WTC11 (cell line): Measurements from ENCODE around the gene FKBP1C. TPM values are rescaled to one million over a fixed set of nuclear protein-coding genes. Genes with fewer than 3 reads are reported as not detected.

ENCODE experiments used
- ATAC-seq: fragments of 200-7000 bp; cut with Tn5 transposase; 2 replicates; pipeline ENCODE4 v1.10.0; 2021; ENCODE audit warnings: mild to moderate bottlenecking, moderate library complexity
- CTCF ChIA-PET: fragments of 300-600 bp; sonication (Branson Sonifier 250); formaldehyde crosslinking; loops from one replicate; lab custom pipeline; 2021; ENCODE audit warnings: antibody characterized with exemption; lab: Charles Lee
- POLR2A ChIA-PET: fragments of 350-600 bp; sonication (Branson Sonifier 250); formaldehyde crosslinking; loops from one replicate; lab custom pipeline; 2021; ENCODE audit warnings: antibody characterized with exemption; lab: Charles Lee
- DNase-seq: peaks from one replicate; pipeline ENCODE4 v3.0.0; 2021; ENCODE audit warnings: low spot score
- H3K27ac Mint-ChIP-seq: 2 replicates; pipeline ENCODE4 v1.8.0; 2021; ENCODE audit warnings: mixed read lengths
- H3K27me3 Mint-ChIP-seq: 2 replicates; pipeline ENCODE4 v1.8.0; 2021; ENCODE audit warnings: low read depth, mild to moderate bottlenecking, moderate library complexity, mixed read lengths
- H3K36me3 Mint-ChIP-seq: 2 replicates; pipeline ENCODE4 v1.8.0; 2021; ENCODE audit warnings: mixed read lengths
- H3K4me1 Mint-ChIP-seq: 2 replicates; pipeline ENCODE4 v1.8.0; 2022; ENCODE audit warnings: mixed read lengths
- H3K4me3 Mint-ChIP-seq: 2 replicates; pipeline ENCODE4 v1.8.0; 2021; ENCODE audit warnings: mild to moderate bottlenecking, moderate library complexity, mixed read lengths
- H3K9me3 Mint-ChIP-seq: 2 replicates; pipeline ENCODE4 v1.8.0; 2021; ENCODE audit warnings: mixed read lengths
- CREB1 ChIP-seq: sonication (generic); formaldehyde crosslinking; IDR thresholded peaks from 2 replicates; pipeline ENCODE4 v1.8.0; 2023; ENCODE audit warnings: mild to moderate bottlenecking, missing genetic modification reagents
- CREM ChIP-seq: sonication (generic); formaldehyde crosslinking; IDR thresholded peaks from 2 replicates; pipeline ENCODE4 v1.8.1; 2022; ENCODE audit warnings: mild to moderate bottlenecking, missing genetic modification reagents, moderate library complexity
- ELF4 ChIP-seq: sonication (generic); formaldehyde crosslinking; IDR thresholded peaks from 2 replicates; pipeline ENCODE4 v1.8.1; 2022; ENCODE audit warnings: low read depth, mild to moderate bottlenecking, moderate library complexity, missing genetic modification reagents
- ESRRA ChIP-seq: sonication (generic); formaldehyde crosslinking; IDR thresholded peaks from 2 replicates; pipeline ENCODE4 v1.8.1; 2022; ENCODE audit warnings: mild to moderate bottlenecking, missing genetic modification reagents, borderline replicate concordance
- JUN ChIP-seq: sonication (generic); formaldehyde crosslinking; IDR thresholded peaks from 2 replicates; pipeline ENCODE4 v1.8.0; 2023; ENCODE audit warnings: mild to moderate bottlenecking, missing genetic modification reagents
- MXD4 ChIP-seq: fragments of 250-450 bp; sonication (Bioruptor Pico); IDR thresholded peaks from 2 replicates; pipeline ENCODE4 v1.8.0; 2021; ENCODE audit warnings: mild to moderate bottlenecking, moderate library complexity, borderline replicate concordance
- MYBL2 ChIP-seq: sonication (generic); formaldehyde crosslinking; IDR thresholded peaks from 2 replicates; pipeline ENCODE4 v1.8.1; 2023; ENCODE audit warnings: mild to moderate bottlenecking, moderate library complexity, missing genetic modification reagents
- NR3C1 ChIP-seq: sonication (generic); formaldehyde crosslinking; conservative IDR thresholded peaks from 2 replicates; pipeline ENCODE4 v1.8.1; 2023; ENCODE audit warnings: low read depth, mild to moderate bottlenecking, missing genetic modification reagents
- RORB ChIP-seq: fragments of 250-450 bp; sonication (Bioruptor Pico); IDR thresholded peaks from 2 replicates; pipeline ENCODE4 v1.9.0; 2021; ENCODE audit warnings: mild to moderate bottlenecking
- SMAD3 ChIP-seq: sonication (generic); formaldehyde crosslinking; IDR thresholded peaks from 2 replicates; pipeline ENCODE4 v1.8.0; 2022; ENCODE audit warnings: missing genetic modification reagents, mild to moderate bottlenecking, borderline replicate concordance
- SOX15 ChIP-seq: fragments of 250-450 bp; sonication (Bioruptor Pico); IDR thresholded peaks from 2 replicates; pipeline ENCODE4 v1.9.0; 2021; ENCODE audit warnings: mild to moderate bottlenecking
- TEAD1 ChIP-seq: sonication (generic); formaldehyde crosslinking; IDR thresholded peaks from 2 replicates; pipeline ENCODE4 v1.8.0; 2022; ENCODE audit warnings: mild to moderate bottlenecking, missing genetic modification reagents
- ZNF219 ChIP-seq: sonication (generic); formaldehyde crosslinking; IDR thresholded peaks from 2 replicates; pipeline ENCODE4 v1.8.0; 2023; ENCODE audit warnings: missing genetic modification reagents, mild to moderate bottlenecking, borderline replicate concordance
- ZNF416 ChIP-seq: fragments of 250-450 bp; sonication (Bioruptor Pico); IDR thresholded peaks from 2 replicates; pipeline ENCODE4 v1.9.0; 2021; ENCODE audit warnings: mild to moderate bottlenecking, inconsistent platforms
- total RNA-seq: library from RNA; stranded (reverse); gene quantifications from 3 replicates; pipeline ENCODE4 v1.2.3, GENCODE V29; 2021
- TF ChIP-seq, protein P1 (sequence below): sonication (generic); formaldehyde crosslinking; IDR thresholded peaks from 2 replicates; pipeline ENCODE4 v1.8.1; 2023; ENCODE audit warnings: mild to moderate bottlenecking, missing genetic modification reagents, moderate library complexity
- TF ChIP-seq, protein P2 (sequence below): sonication (generic); formaldehyde crosslinking; IDR thresholded peaks from 2 replicates; pipeline ENCODE4 v1.8.1; 2022; ENCODE audit warnings: low read depth, mild to moderate bottlenecking, moderate library complexity, missing genetic modification reagents, borderline replicate concordance
- TF ChIP-seq, protein P3 (sequence below): fragments of 250-450 bp; sonication (Bioruptor Pico); IDR thresholded peaks from 2 replicates; pipeline ENCODE4 v1.9.0; 2021; ENCODE audit warnings: moderate library complexity, mild to moderate bottlenecking, inconsistent platforms, borderline replicate concordance
- TF ChIP-seq, protein P4 (sequence below): sonication (generic); formaldehyde crosslinking; IDR thresholded peaks from 2 replicates; pipeline ENCODE4 v1.8.0; 2022; ENCODE audit warnings: mild to moderate bottlenecking, missing genetic modification reagents
- TF ChIP-seq, protein P5 (sequence below): fragments of 250-450 bp; sonication (Bioruptor Pico); IDR thresholded peaks from 2 replicates; pipeline ENCODE4 v1.9.0; 2021; ENCODE audit warnings: mild to moderate bottlenecking
- TF ChIP-seq, protein P6 (sequence below): sonication (generic); formaldehyde crosslinking; IDR thresholded peaks from 2 replicates; pipeline ENCODE4 v1.8.0; 2023; ENCODE audit warnings: missing genetic modification reagents, mild to moderate bottlenecking, borderline replicate concordance
- TF ChIP-seq, protein P7 (sequence below): sonication (generic); formaldehyde crosslinking; IDR thresholded peaks from 2 replicates; pipeline ENCODE4 v1.8.0; 2022; ENCODE audit warnings: mild to moderate bottlenecking, missing genetic modification reagents
- TF ChIP-seq, protein P8 (sequence below): fragments of 250-450 bp; sonication (Bioruptor Pico); IDR thresholded peaks from 2 replicates; pipeline ENCODE4 v2.1.2; 2022; ENCODE audit warnings: mild to moderate bottlenecking, moderate library complexity

The FKBP1C gene
- total RNA-seq, 1 experiment from 2014 or later = not detected

DNA sequence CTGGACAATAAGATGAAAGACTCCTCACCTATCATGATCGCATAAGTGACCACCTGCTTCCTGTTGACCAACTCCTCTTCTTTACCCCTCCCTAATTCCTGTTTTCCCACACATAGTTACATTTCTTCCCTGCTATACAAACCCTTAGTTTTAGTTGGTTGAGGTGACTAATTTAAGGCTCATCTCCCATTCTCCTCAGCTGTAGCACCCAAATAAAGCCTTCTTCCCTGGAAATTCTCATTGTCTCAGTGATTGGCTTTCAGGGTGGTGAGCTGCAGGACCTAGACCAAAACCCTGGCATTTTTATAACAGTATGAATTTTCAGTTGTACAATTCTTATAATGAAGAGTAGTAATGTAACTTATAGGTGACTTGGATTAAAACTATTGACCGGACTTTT lies 2.1 kb downstream of the FKBP1C start:
- Mint-ChIP-seq H3K27me3 (peaks cover 4% of the 10 kb centered on the region; the same call in 1 of the 2 replicates), H3K4me3 (no peak overlapping the region), H3K27ac (no peak overlapping the region), H3K9me3 (peaks cover 41% of the 10 kb centered on the region), H3K4me1 (no peaks in the 10 kb centered on the region), H3K36me3 (peaks cover 24% of the 10 kb centered on the region)
- POLR2A ChIA-PET = no interaction called here
- TF ChIP-seq MXD4 (CRISPR knock-in tag) (no peak), RORB (CRISPR knock-in tag) (no peak), NR3C1 (CRISPR knock-in tag) (no peak), SOX15 (CRISPR knock-in tag) (no peak), MYBL2 (no peak)
- TF ChIP-seq, protein P1, sequence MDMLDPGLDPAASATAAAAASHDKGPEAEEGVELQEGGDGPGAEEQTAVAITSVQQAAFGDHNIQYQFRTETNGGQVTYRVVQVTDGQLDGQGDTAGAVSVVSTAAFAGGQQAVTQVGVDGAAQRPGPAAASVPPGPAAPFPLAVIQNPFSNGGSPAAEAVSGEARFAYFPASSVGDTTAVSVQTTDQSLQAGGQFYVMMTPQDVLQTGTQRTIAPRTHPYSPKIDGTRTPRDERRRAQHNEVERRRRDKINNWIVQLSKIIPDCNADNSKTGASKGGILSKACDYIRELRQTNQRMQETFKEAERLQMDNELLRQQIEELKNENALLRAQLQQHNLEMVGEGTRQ (CRISPR knock-in tag) = no peak
- ATAC-seq (no peak), DNase-seq (no peak)
- CTCF ChIA-PET = no interaction called here

DNA sequence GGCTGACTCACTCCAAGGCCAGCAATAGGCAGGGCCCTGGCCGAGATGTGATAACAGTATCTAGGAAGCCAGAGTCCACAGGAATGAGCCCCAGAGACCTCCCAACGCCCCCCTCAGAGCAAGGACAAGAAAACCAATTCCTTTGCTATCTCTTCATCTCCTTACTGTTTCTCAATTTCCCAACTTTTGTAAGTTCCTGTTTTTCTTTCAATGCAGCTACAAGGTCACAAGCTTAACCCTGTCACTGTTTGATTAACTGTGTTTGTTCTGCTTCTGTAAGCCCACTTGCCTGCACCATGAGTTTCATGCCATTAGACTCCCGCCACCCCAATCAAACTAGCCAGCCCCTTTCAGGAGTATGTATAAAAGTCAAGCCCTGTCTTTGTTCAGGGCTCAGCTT lies 3.5 kb downstream of the FKBP1C start:
- ChIA-PET POLR2A (no interaction called here), CTCF (no interaction called here)
- ATAC-seq (no peak), DNase-seq (no peak)
- peaks cover 37% of the 10 kb centered on the region for H3K9me3 Mint-ChIP-seq
- peaks cover 4% of the 10 kb centered on the region; the same call in 1 of the 2 replicates for H3K27me3 Mint-ChIP-seq
- H3K4me3 Mint-ChIP-seq = no peak overlapping the region
- H3K4me1 Mint-ChIP-seq = no peaks in the 10 kb centered on the region
- TF ChIP-seq, protein P2, sequence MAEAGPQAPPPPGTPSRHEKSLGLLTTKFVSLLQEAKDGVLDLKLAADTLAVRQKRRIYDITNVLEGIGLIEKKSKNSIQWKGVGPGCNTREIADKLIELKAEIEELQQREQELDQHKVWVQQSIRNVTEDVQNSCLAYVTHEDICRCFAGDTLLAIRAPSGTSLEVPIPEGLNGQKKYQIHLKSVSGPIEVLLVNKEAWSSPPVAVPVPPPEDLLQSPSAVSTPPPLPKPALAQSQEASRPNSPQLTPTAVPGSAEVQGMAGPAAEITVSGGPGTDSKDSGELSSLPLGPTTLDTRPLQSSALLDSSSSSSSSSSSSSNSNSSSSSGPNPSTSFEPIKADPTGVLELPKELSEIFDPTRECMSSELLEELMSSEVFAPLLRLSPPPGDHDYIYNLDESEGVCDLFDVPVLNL = no peak
- TF ChIP-seq, protein P3, sequence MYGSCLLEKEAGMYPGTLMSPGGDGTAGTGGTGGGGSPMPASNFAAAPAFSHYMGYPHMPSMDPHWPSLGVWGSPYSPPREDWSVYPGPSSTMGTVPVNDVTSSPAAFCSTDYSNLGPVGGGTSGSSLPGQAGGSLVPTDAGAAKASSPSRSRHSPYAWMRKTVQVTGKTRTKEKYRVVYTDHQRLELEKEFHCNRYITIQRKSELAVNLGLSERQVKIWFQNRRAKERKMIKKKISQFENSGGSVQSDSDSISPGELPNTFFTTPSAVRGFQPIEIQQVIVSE (CRISPR knock-in tag) = no peak
- TF ChIP-seq, protein P1 (CRISPR knock-in tag) = no peak
- TF ChIP-seq, protein P4, sequence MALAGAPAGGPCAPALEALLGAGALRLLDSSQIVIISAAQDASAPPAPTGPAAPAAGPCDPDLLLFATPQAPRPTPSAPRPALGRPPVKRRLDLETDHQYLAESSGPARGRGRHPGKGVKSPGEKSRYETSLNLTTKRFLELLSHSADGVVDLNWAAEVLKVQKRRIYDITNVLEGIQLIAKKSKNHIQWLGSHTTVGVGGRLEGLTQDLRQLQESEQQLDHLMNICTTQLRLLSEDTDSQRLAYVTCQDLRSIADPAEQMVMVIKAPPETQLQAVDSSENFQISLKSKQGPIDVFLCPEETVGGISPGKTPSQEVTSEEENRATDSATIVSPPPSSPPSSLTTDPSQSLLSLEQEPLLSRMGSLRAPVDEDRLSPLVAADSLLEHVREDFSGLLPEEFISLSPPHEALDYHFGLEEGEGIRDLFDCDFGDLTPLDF (CRISPR knock-in tag) = no peak
- TF ChIP-seq SMAD3 (CRISPR knock-in tag) (no peak), CREB1 (CRISPR knock-in tag) (no peak), CREM (CRISPR knock-in tag) (no peak), ZNF416 (CRISPR knock-in tag) (no peak), ESRRA (no peak), ZNF219 (CRISPR knock-in tag) (no peak), TEAD1 (CRISPR knock-in tag) (no peak)
- TF ChIP-seq, protein P5, sequence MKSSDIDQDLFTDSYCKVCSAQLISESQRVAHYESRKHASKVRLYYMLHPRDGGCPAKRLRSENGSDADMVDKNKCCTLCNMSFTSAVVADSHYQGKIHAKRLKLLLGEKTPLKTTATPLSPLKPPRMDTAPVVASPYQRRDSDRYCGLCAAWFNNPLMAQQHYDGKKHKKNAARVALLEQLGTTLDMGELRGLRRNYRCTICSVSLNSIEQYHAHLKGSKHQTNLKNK (CRISPR knock-in tag) = no peak
- peaks cover 24% of the 10 kb centered on the region for H3K36me3 Mint-ChIP-seq
- H3K27ac Mint-ChIP-seq = no peak overlapping the region

DNA sequence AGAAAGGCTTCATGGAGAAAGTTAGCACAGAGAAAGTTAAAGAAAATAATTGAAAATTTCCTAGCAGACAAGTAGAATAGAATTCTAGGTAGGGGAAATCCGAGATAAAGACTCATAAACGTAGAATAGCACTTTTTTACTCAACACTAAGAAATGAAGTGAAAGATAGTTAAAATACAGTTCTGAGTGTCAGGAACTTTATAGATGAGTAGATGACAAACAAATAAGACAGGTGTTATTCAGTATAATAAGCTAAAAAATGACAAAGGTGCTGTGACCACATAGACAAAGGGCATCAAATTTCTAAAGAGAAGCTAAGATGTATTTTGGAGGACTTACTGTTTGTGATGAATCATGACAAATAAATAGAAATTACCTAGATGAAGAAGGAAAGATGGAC lies 12.9 kb downstream of the FKBP1C start:
- Mint-ChIP-seq H3K4me1 (peaks cover 9% of the 10 kb centered on the region), H3K9me3 (peaks cover 33% of the 10 kb centered on the region), H3K36me3 (peaks cover 26% of the 10 kb centered on the region), H3K4me3 (no peak overlapping the region), H3K27me3 (peaks cover 3% of the 10 kb centered on the region; the same call in 1 of the 2 replicates), H3K27ac (no peak overlapping the region)
- ATAC-seq (no peak), DNase-seq (no peak)
- CTCF ChIA-PET = no interaction called here
- POLR2A ChIA-PET = no interaction called here
- no peak for TF ChIP-seq ELF4 (CRISPR knock-in tag)
- TF ChIP-seq, protein P6, sequence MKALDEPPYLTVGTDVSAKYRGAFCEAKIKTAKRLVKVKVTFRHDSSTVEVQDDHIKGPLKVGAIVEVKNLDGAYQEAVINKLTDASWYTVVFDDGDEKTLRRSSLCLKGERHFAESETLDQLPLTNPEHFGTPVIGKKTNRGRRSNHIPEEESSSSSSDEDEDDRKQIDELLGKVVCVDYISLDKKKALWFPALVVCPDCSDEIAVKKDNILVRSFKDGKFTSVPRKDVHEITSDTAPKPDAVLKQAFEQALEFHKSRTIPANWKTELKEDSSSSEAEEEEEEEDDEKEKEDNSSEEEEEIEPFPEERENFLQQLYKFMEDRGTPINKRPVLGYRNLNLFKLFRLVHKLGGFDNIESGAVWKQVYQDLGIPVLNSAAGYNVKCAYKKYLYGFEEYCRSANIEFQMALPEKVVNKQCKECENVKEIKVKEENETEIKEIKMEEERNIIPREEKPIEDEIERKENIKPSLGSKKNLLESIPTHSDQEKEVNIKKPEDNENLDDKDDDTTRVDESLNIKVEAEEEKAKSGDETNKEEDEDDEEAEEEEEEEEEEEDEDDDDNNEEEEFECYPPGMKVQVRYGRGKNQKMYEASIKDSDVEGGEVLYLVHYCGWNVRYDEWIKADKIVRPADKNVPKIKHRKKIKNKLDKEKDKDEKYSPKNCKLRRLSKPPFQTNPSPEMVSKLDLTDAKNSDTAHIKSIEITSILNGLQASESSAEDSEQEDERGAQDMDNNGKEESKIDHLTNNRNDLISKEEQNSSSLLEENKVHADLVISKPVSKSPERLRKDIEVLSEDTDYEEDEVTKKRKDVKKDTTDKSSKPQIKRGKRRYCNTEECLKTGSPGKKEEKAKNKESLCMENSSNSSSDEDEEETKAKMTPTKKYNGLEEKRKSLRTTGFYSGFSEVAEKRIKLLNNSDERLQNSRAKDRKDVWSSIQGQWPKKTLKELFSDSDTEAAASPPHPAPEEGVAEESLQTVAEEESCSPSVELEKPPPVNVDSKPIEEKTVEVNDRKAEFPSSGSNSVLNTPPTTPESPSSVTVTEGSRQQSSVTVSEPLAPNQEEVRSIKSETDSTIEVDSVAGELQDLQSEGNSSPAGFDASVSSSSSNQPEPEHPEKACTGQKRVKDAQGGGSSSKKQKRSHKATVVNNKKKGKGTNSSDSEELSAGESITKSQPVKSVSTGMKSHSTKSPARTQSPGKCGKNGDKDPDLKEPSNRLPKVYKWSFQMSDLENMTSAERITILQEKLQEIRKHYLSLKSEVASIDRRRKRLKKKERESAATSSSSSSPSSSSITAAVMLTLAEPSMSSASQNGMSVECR (CRISPR knock-in tag) = no peak
- TF ChIP-seq, protein P7, sequence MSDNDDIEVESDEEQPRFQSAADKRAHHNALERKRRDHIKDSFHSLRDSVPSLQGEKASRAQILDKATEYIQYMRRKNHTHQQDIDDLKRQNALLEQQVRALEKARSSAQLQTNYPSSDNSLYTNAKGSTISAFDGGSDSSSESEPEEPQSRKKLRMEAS = no peak
- TF ChIP-seq, protein P8, sequence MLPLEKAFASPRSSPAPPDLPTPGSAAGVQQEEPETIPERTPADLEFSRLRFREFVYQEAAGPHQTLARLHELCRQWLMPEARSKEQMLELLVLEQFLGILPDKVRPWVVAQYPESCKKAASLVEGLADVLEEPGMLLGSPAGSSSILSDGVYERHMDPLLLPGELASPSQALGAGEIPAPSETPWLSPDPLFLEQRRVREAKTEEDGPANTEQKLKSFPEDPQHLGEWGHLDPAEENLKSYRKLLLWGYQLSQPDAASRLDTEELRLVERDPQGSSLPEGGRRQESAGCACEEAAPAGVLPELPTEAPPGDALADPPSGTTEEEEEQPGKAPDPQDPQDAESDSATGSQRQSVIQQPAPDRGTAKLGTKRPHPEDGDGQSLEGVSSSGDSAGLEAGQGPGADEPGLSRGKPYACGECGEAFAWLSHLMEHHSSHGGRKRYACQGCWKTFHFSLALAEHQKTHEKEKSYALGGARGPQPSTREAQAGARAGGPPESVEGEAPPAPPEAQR = no peak
- no peak for TF ChIP-seq JUN (CRISPR knock-in tag)
- no peak for TF ChIP-seq MYBL2
